GOT3 (cell line): ENCODE data around the gene GIMAP6.
"Not testable (repeated sequence)": the region's sequence is repeated elsewhere in the genome, so short reads cannot be mapped to it uniquely, and the experiment has no call there.

Source experiments
- DNase-seq: peaks from one replicate; lab custom pipeline; 2025; ENCODE audit warnings: mixed read lengths; lab: John Stamatoyannopoulos, UW

Gene GIMAP6

GRCh38 chr7:150631866-150632864, at the start of gene GIMAP6:
TSS of gene GIMAP6 (minus strand) at chr7:150632385. CDS start at chr7:150630142, 2,243 bp downstream.
- DNase-seq: no peak

- not testable (repeated sequence) for DNase-seq
Measured at GRCh38 chr7:150680364-150680763, 48.2 kb upstream of the GIMAP6 start.

DNA sequence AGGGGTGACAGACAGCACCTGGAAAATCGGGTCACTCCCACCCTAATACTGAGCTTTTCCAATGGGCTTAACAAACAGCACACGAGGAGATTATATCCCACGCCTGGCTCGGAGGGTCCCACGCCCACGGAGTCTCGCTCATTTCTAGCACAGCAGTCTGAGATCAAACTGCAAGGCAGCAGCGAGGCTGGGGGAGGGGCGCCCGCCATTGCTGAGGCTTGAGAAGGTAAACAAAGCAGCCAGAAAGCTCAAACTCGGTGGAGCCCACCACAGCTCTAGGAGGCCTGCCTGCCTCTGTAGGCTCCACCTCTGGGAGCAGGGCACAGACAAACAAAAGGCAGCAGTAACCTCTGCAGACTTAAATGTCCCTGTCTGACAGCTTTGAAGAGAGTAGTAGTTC, 46.4 kb upstream of the GIMAP6 start:
- DNase-seq: not testable (repeated sequence)

GRCh38 chr7:150676854-150677253, 44.7 kb upstream of the GIMAP6 start:
- DNase-seq: not testable (repeated sequence)

- not testable (repeated sequence) for DNase-seq
Measured at GRCh38 chr7:150676276-150676675, 44.1 kb upstream of the GIMAP6 start.

- no peak for DNase-seq
Measured at GRCh38 chr7:150675714-150676113, 43.5 kb upstream of the GIMAP6 start.

DNA sequence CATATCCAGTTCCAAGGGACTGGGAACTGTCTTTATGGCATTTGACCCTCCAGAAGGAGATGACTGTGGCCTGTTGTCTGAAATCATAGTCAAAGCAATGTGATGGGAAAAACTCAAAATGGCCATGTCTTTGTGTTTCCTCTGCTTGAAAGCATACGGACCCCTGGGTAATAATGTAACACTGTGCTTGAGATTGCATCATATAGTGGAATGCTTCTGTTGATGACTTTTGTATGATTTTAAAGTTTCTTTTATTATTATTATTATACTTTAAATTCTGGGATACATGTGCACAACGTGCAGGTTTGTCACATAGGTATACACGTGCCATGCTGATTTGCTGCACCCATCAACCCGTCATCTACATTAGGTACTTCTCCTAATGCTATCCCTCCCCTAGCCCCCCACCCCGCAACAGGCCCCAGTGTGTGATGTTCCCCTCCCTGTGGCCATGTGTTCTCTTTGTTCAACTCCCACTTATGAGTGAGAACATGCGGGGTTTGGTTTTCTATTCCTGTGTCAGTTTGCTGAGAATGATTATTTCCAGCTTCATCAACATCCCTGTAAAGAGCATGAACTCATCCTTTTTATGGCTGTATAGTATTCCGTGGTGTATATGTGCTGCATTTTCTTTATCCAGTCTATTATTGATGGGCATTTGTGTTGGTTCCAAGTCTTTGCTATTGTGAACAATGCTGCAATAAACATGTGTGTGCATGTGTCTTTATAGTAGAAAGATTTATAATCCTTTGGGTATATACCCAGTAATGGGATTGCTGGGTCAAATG, 39.8 kb upstream of the GIMAP6 start:
- not testable (repeated sequence) for DNase-seq

DNA sequence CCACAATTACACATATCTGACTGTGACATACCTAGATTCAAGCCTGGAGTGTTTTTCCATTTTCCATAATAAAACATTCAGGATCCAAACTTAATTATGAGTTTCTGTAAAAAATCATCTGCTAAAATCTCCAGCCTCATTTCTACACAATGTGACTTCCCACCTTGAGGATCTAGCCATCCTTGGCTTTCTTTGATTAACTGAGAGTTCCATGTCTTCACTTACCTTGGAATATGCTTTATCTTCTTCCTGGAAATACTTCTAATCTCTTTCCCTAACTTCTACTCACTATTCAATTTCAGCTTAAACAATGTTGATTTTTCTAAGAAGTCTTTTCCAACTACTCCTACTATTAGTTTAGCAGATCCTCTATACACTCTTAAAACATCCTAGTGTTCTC, 36.8 kb upstream of the GIMAP6 start:
- DNase-seq: no peak

DNA sequence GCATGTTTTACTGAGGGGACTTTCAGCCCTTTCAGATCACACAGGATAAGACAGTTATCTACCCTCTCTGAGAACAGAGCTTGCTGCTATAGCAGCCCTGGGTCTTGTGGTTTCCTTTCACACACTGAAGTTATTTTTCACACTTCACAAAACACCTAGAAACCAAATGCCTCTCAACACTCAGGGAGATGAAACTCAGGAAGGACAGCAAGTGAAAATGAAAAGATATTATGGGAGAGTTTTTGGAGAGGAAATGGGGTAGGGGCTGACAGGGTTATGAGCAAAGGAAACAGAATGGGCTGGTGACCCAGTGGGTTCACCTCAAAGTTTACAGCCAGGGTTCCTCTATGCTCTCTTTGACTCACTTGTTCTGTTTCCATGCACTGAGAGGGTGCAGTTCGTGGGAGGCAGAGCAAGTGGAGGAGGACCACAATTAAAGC, 36.3 kb upstream of the GIMAP6 start:
- no peak for DNase-seq

- no peak for DNase-seq
Measured at GRCh38 chr7:150666412-150666811, 34.2 kb upstream of the GIMAP6 start.

GRCh38 chr7:150665896-150666295, 33.7 kb upstream of the GIMAP6 start:
- no peak for DNase-seq

- no peak for DNase-seq
Measured at GRCh38 chr7:150665089-150665748, 33.0 kb upstream of the GIMAP6 start.

DNA sequence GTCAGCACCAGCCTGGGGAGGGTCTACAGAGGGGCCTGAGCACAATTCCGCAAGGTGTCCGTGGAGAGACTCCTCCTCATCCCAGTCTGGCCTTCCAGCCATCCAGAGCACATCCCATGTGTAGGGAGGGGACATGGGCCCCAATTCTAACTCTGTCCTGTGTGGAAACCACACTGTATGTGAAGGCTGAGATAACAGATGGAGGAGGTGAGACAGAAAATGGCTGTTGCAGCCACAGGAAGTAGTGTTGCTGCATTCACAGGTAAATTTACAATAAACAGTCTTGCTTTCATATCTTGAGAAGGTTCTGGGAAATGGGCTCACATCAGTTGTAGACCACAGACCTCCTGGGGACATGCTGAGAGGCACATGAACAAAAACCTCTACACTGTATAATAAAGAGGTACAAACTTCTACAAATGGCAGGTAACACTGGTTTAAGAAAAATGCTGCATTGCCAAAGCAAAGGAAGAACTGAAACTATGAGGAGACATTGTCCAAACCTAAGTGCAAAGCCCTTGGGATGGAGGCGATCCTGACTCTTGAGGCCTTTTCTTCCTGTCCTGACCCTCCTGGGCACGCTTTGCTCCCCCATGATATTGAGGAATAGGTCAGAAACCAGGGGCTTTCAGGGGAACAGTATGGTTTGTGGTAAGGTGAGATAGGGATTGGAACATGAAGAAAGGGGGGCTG, 31.8 kb upstream of the GIMAP6 start:
- DNase-seq: no peak

- DNase-seq: not testable (repeated sequence)
Measured at GRCh38 chr7:150662821-150663220, 30.6 kb upstream of the GIMAP6 start.

DNA sequence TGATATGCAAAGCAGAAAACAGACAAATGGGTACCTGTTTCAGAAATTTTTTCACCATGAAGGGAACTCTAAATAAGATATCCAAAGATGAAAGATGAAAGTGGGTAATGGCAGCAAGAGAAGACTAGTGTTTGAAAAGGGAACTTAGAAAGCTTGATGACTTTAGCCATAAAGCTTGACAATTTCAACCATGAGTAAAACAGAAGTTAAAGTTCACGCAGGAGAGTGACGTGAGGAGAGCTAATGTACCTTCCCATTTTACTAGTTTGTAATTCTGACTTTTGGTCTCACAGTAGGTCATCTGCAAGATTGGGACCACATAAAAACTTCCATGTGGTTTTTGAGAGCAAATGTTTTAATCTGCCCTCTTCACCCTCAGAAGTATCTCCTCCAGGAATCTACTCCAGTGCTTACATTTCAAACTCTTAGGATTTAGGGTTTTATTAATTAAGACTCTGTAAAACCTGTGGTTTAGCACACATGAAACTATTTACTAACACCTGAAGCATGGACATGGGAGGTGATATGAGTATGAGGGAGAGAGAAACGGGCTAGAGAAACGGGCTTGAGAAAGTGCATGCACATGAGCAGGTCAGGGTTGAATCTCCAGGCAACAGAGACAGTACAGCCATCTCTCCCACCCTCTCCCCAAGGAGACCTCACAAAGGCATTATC, 28.9 kb upstream of the GIMAP6 start:
- DNase-seq: no peak

GRCh38 chr7:150657526-150657925, 25.3 kb upstream of the GIMAP6 start:
- DNase-seq: no peak

GRCh38 chr7:150656047-150656446, 23.9 kb upstream of the GIMAP6 start:
- DNase-seq: no peak

DNA sequence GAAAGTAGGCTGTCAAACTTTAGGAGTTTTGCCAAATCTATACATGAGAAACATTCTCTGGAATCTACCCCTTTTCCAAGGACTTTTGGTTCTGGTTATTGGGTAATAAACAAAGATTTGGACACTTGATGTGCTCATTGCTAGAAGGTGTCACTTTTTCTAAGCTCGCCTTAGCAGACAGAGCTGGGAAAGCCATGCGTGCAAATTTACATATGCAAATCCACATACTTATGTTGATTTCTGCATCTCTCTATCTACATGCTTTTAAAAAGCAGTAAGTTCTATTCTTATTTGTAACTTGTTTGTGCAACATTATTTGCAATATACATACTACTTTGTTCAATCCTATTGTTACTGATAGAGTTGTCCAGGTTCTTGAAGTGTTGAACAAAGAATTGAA, 22.5 kb upstream of the GIMAP6 start:
- no peak for DNase-seq

- DNase-seq: no peak
Measured at GRCh38 chr7:150649080-150649385, 16.8 kb upstream of the GIMAP6 start.

- DNase-seq: no peak
Measured at GRCh38 chr7:150648353-150649079, 16.3 kb upstream of the GIMAP6 start.
